K562 (cell line): ENCODE results near the gene CNIH1. TPM values are rescaled to one million over a fixed set of nuclear protein-coding genes. Genes with fewer than 3 reads are reported as not detected.

Source experiments
- ARID1B ChIP-seq: fragments of 450-650 bp; IDR thresholded peaks from 2 replicates; pipeline ENCODE4 v1.6.1; 2016; ENCODE audit warnings: antibody characterized with exemption, mild to moderate bottlenecking, inconsistent platforms
- BRF2 ChIP-seq: IDR thresholded peaks from 3 replicates; pipeline ENCODE4 v1.6.1; 2011; ENCODE audit warnings: borderline replicate concordance, mild to moderate bottlenecking; ENCODE audit not compliant: insufficient read length, insufficient read depth
- CBFA2T3 ChIP-seq: fragments of 450-650 bp; IDR thresholded peaks from 2 replicates; pipeline ENCODE4 v1.6.1; 2017
- CCNT2 ChIP-seq: IDR thresholded peaks from 2 replicates; pipeline ENCODE4 v1.6.1; 2011; ENCODE audit warnings: borderline replicate concordance, low read depth, mild to moderate bottlenecking, moderate library complexity, mixed read lengths, low read length; ENCODE audit not compliant: insufficient read length; ENCODE audit errors: extremely low read depth
- GTF2A2 ChIP-seq: IDR thresholded peaks from 2 replicates; pipeline ENCODE4 v1.6.1; 2016; ENCODE audit warnings: mild to moderate bottlenecking, missing genetic modification characterization, missing compliant biosample characterization
- KAT7 ChIP-seq: sonication (generic); formaldehyde crosslinking; IDR thresholded peaks from 2 replicates; pipeline ENCODE4 v1.8.0; 2022; ENCODE audit warnings: missing genetic modification reagents, mild to moderate bottlenecking, borderline replicate concordance
- MXD1 ChIP-seq: fragments of 250-450 bp; sonication (Bioruptor Pico); IDR thresholded peaks from 2 replicates; pipeline ENCODE4 v1.8.0; 2021; ENCODE audit warnings: borderline replicate concordance, mild to moderate bottlenecking, moderate library complexity; ENCODE audit not compliant: poor library complexity, severe bottlenecking
- NFIX ChIP-seq: fragments of 250-450 bp; sonication (Bioruptor Pico); IDR thresholded peaks from 2 replicates; pipeline ENCODE4 v1.4.0; 2020; ENCODE audit warnings: low read depth, mild to moderate bottlenecking, moderate library complexity
- RNF2 ChIP-seq: sonication (generic); IDR thresholded peaks from 2 replicates; pipeline ENCODE4 v1.6.1; 2016
- STAT6 ChIP-seq: sonication (generic); formaldehyde crosslinking; IDR thresholded peaks from 2 replicates; pipeline ENCODE4 v1.8.1; 2023; ENCODE audit warnings: mild to moderate bottlenecking, missing genetic modification reagents
- TAF7 ChIP-seq: fragments of 450-650 bp; IDR thresholded peaks from 2 replicates; pipeline ENCODE4 v1.6.1; 2016; ENCODE audit warnings: missing genetic modification characterization, missing compliant biosample characterization
- UBTF ChIP-seq, 2 experiments: IDR thresholded peaks; 2 replicates each; pipeline ENCODE4 v1.6.1; 2012; ENCODE audit warnings: improper control_type of control experiment in 2 of 2, low read depth in 2 of 2, low read length in 2 of 2, borderline replicate concordance in 1 of 2
- ZBTB8A ChIP-seq: fragments of 450-650 bp; IDR thresholded peaks from 2 replicates; pipeline ENCODE4 v1.6.1; 2018; ENCODE audit warnings: mild to moderate bottlenecking, moderate library complexity; ENCODE audit not compliant: partially characterized antibody
- ZMIZ1 ChIP-seq, 2 experiments: fragments of 150-350 bp in 1 of 2; IDR thresholded peaks; 2 replicates each; pipeline ENCODE4 v1.6.1; 2012 to 2016; ENCODE audit warnings: low read depth in 2 of 2, low read length in 2 of 2, mild to moderate bottlenecking in 1 of 2, moderate library complexity in 1 of 2
- ZNF239 ChIP-seq: fragments of 250-450 bp; sonication (Bioruptor Pico); IDR thresholded peaks from 2 replicates; pipeline ENCODE4 v1.4.0; 2020; ENCODE audit warnings: mild to moderate bottlenecking
- polyA plus RNA-seq, 8 experiments: library from polyadenylated mRNA; depleted of rRNA in 4 of 8; stranded (reverse) in 5 of 8; unstranded in 3 of 8; fragments of >200 nt; fragmentation: Nextera tagmentation in 2 of 8; fragmentation: Illumina TruSeq in 1 of 8; extraction: Ambion mirVana in 2 of 8; extraction: Trizol in 1 of 8; gene quantifications; 2 replicates each; pipeline versions ENCODE4 v1.2.1 to v1.2.3, GENCODE V29; 2011 to 2014; ENCODE audit warnings: inconsistent platforms in 1 of 8, missing spikeins in 1 of 8
- total RNA-seq, 7 experiments: library from RNA; depleted of rRNA in 6 of 7; stranded (reverse); fragments of >200 nt in 6 of 7; fragmentation: Illumina TruSeq in 2 of 7; extraction: Trizol in 2 of 7; gene quantifications; 2 replicates each; pipeline versions ENCODE4 v1.2.1 to v1.2.3, GENCODE V29; 2011 to 2021; ENCODE audit warnings: low replicate concordance in 1 of 7

CNIH1 gene
- total and polyA plus RNA-seq, 9 of the 15 experiments (the other 6 are each of a cell fraction or from before 2014, with no cell fraction given): 13.9 to 283 (median 77.3) TPM

- TF ChIP-seq MXD1 (CRISPR knock-in tag): no peak
- no peak for TF ChIP-seq UBTF (IDR thresholded peaks at IDR 0.05; ENCODE audit: borderline replicate concordance in 1 of 2, low read depth in 2 of 2, low read length in 2 of 2)
- TF ChIP-seq TAF7 (tag): no peak
- no peak for TF ChIP-seq GTF2A2
- no peak for TF ChIP-seq ZNF239
- TF ChIP-seq RNF2: no peak
- TF ChIP-seq ARID1B: peak; percentile 41; the same call in 1 of the 2 replicates
- no peak for TF ChIP-seq ZMIZ1 (IDR thresholded peaks at IDR 0.05; ENCODE audit: low read depth in 2 of 2, low read length in 2 of 2)
- TF ChIP-seq BRF2: no peak
- no peak for TF ChIP-seq ZBTB8A
- peak; percentile 26 for TF ChIP-seq CCNT2
- TF ChIP-seq NFIX (CRISPR knock-in tag): no peak
- TF ChIP-seq CBFA2T3: peak; percentile 86
- TF ChIP-seq STAT6 (CRISPR knock-in tag): no peak
- TF ChIP-seq KAT7: no peak
Observed at GRCh38 chr14:54486685-54487084, 45.5 kb upstream of the CNIH1 start (continued).
